ENCODE results near the gene OR52N4.
"Not testable (repeated sequence)": the region's sequence is repeated elsewhere in the genome, so short reads cannot be mapped to it uniquely, and the experiment has no call there.

- TF ChIP-seq EZH2phosphoT487 (IDR thresholded peaks at IDR 0.05; ENCODE audit: borderline replicate concordance); POLR2A (IDR thresholded peaks at IDR 0.05; ENCODE audit: borderline replicate concordance, extremely low read depth, insufficient read depth, insufficient read length); POLR2AphosphoS5 (IDR thresholded peaks at IDR 0.05; ENCODE audit: low read depth, low read length): not testable (repeated sequence)
Observed at GRCh38 chr11:5716518-5716917, 37.5 kb upstream of the OR52N4 start.
